Measurements from ENCODE around the gene PGLYRP2.
A peak's percentile ranks its signal among the peaks of the same experiment; 100 is the strongest.

Gene PGLYRP2

GRCh38 chr19:15432629-15433518, 46.4 kb downstream of the PGLYRP2 start:
- Histone ChIP-seq H3K4me1 (ENCODE audit: insufficient read depth, low read length) (peaks cover 14% of the 10 kb centered on the region; the same call in 1 of the 2 replicates), H3K9ac (ENCODE audit: low read depth, low read length) (peak overlapping the region; percentile 82), H3K9me3 (ENCODE audit: control insufficient read depth, insufficient read depth, low read length) (no peaks in the 10 kb centered on the region), H3K36me3 (ENCODE audit: insufficient read depth, low read length) (no peaks in the 10 kb centered on the region)

GRCh38 chr19:15432018-15432494, 47.2 kb downstream of the PGLYRP2 start:
- H3K9me3 ChIP-seq (ENCODE audit: control insufficient read depth, insufficient read depth, low read length): no peaks in the 10 kb centered on the region
- H3K9ac ChIP-seq (ENCODE audit: low read depth, low read length): peak overlapping the region; percentile 79
- peaks cover 14% of the 10 kb centered on the region; the same call in 1 of the 2 replicates for H3K4me1 ChIP-seq (ENCODE audit: insufficient read depth, low read length)
- no peaks in the 10 kb centered on the region for H3K36me3 ChIP-seq (ENCODE audit: insufficient read depth, low read length)

GRCh38 chr19:15431396-15432017, 47.8 kb downstream of the PGLYRP2 start:
- H3K4me1 ChIP-seq (ENCODE audit: insufficient read depth, low read length): peaks cover 14% of the 10 kb centered on the region; the same call in 1 of the 2 replicates
- peaks cover 2% of the 10 kb centered on the region; the same call in 1 of the 2 replicates for H3K36me3 ChIP-seq (ENCODE audit: insufficient read depth, low read length)
- H3K9ac ChIP-seq (ENCODE audit: low read depth, low read length): peak overlapping the region; percentile 79
- H3K9me3 ChIP-seq (ENCODE audit: control insufficient read depth, insufficient read depth, low read length): no peaks in the 10 kb centered on the region

GRCh38 chr19:15430526-15431120, 48.7 kb downstream of the PGLYRP2 start:
- no peak overlapping the region for H3K9ac ChIP-seq (ENCODE audit: low read depth, low read length)
- peaks cover 11% of the 10 kb centered on the region; the same call in 1 of the 2 replicates for H3K4me1 ChIP-seq (ENCODE audit: insufficient read depth, low read length)
- H3K36me3 ChIP-seq (ENCODE audit: insufficient read depth, low read length): peaks cover 7% of the 10 kb centered on the region; the same call in 1 of the 2 replicates
- no peaks in the 10 kb centered on the region for H3K9me3 ChIP-seq (ENCODE audit: control insufficient read depth, insufficient read depth, low read length)

- Histone ChIP-seq H3K36me3 (ENCODE audit: insufficient read depth, low read length) (peaks cover 7% of the 10 kb centered on the region; the same call in 1 of the 2 replicates), H3K4me1 (ENCODE audit: insufficient read depth, low read length) (peaks cover 11% of the 10 kb centered on the region; the same call in 1 of the 2 replicates), H3K9me3 (ENCODE audit: control insufficient read depth, insufficient read depth, low read length) (no peaks in the 10 kb centered on the region), H3K9ac (ENCODE audit: low read depth, low read length) (no peak overlapping the region)
These were observed 49.4 kb downstream of the PGLYRP2 start for GRCh38 chr19:15429825-15430467.

- H3K9ac ChIP-seq (ENCODE audit: low read depth, low read length): no peak overlapping the region
- peaks cover 11% of the 10 kb centered on the region; the same call in 1 of the 2 replicates for H3K4me1 ChIP-seq (ENCODE audit: insufficient read depth, low read length)
- no peaks in the 10 kb centered on the region for H3K9me3 ChIP-seq (ENCODE audit: control insufficient read depth, insufficient read depth, low read length)
- peaks cover 10% of the 10 kb centered on the region for H3K36me3 ChIP-seq (ENCODE audit: insufficient read depth, low read length)
These were observed 50.1 kb downstream of the PGLYRP2 start for GRCh38 chr19:15428956-15429824.

- peaks cover 6% of the 10 kb centered on the region; the same call in 1 of the 2 replicates for H3K4me1 ChIP-seq (ENCODE audit: insufficient read depth, low read length)
- H3K9ac ChIP-seq (ENCODE audit: low read depth, low read length): no peak overlapping the region
- H3K9me3 ChIP-seq (ENCODE audit: control insufficient read depth, insufficient read depth, low read length): no peaks in the 10 kb centered on the region
- H3K36me3 ChIP-seq (ENCODE audit: insufficient read depth, low read length): peaks cover 17% of the 10 kb centered on the region
These were observed 51.3 kb downstream of the PGLYRP2 start for GRCh38 chr19:15427991-15428471.

GRCh38 chr19:15427350-15427700, 52.0 kb downstream of the PGLYRP2 start:
- peaks cover 6% of the 10 kb centered on the region; the same call in 1 of the 2 replicates for H3K4me1 ChIP-seq (ENCODE audit: insufficient read depth, low read length)
- no peak overlapping the region for H3K9ac ChIP-seq (ENCODE audit: low read depth, low read length)
- no peaks in the 10 kb centered on the region for H3K9me3 ChIP-seq (ENCODE audit: control insufficient read depth, insufficient read depth, low read length)
- peaks cover 17% of the 10 kb centered on the region for H3K36me3 ChIP-seq (ENCODE audit: insufficient read depth, low read length)

GRCh38 chr19:15426485-15427349, 52.6 kb downstream of the PGLYRP2 start:
- peaks cover 17% of the 10 kb centered on the region for H3K36me3 ChIP-seq (ENCODE audit: insufficient read depth, low read length)
- H3K9me3 ChIP-seq (ENCODE audit: control insufficient read depth, insufficient read depth, low read length): no peaks in the 10 kb centered on the region
- peaks cover 6% of the 10 kb centered on the region; the same call in 1 of the 2 replicates for H3K4me1 ChIP-seq (ENCODE audit: insufficient read depth, low read length)
- no peak overlapping the region for H3K9ac ChIP-seq (ENCODE audit: low read depth, low read length)

- Histone ChIP-seq H3K4me1 (ENCODE audit: insufficient read depth, low read length) (no peaks in the 10 kb centered on the region), H3K9ac (ENCODE audit: low read depth, low read length) (no peak overlapping the region), H3K36me3 (ENCODE audit: insufficient read depth, low read length) (peaks cover 17% of the 10 kb centered on the region)
These were observed 53.9 kb downstream of the PGLYRP2 start for GRCh38 chr19:15425321-15425950.

GRCh38 chr19:15424692-15425272, 54.5 kb downstream of the PGLYRP2 start:
- no peak overlapping the region for H3K9ac ChIP-seq (ENCODE audit: low read depth, low read length)
- H3K4me1 ChIP-seq (ENCODE audit: insufficient read depth, low read length): no peaks in the 10 kb centered on the region
- H3K9me3 ChIP-seq (ENCODE audit: control insufficient read depth, insufficient read depth, low read length): no peaks in the 10 kb centered on the region
- peaks cover 17% of the 10 kb centered on the region for H3K36me3 ChIP-seq (ENCODE audit: insufficient read depth, low read length)

More at GRCh38 chr19:15425321-15425950, 53.9 kb downstream of the PGLYRP2 start:
- H3K9me3 ChIP-seq (ENCODE audit: control insufficient read depth, insufficient read depth, low read length): no peaks in the 10 kb centered on the region

- H3K4me1 ChIP-seq (ENCODE audit: insufficient read depth, low read length): peaks cover 4% of the 10 kb centered on the region; the same call in 1 of the 2 replicates
- peaks cover 17% of the 10 kb centered on the region for H3K36me3 ChIP-seq (ENCODE audit: insufficient read depth, low read length)
- H3K9me3 ChIP-seq (ENCODE audit: control insufficient read depth, insufficient read depth, low read length): no peaks in the 10 kb centered on the region
- H3K9ac ChIP-seq (ENCODE audit: low read depth, low read length): no peak overlapping the region
These were observed 55.2 kb downstream of the PGLYRP2 start for GRCh38 chr19:15424121-15424520.
